Medulla oblongata (tissue), 1 donor: Measurements from ENCODE around the gene TCERG1L.

Experiments
- DNase-seq: peaks from one replicate; pipeline ENCODE4 v3.0.0-alpha.2; 2015; ENCODE audit errors: extremely low spot score

TCERG1L gene

GRCh38 chr10:131270461-131271190 lies 40.9 kb downstream of the TCERG1L start:
- DNase-seq: no peak

- no peak for DNase-seq
Observed at GRCh38 chr10:131269776-131270460, 41.6 kb downstream of the TCERG1L start.

- no peak for DNase-seq
Observed at GRCh38 chr10:131267814-131268095, 43.8 kb downstream of the TCERG1L start.

GRCh38 chr10:131266936-131267813 lies 44.3 kb downstream of the TCERG1L start:
- no peak for DNase-seq

- DNase-seq: no peak
Observed at GRCh38 chr10:131264110-131264788, 47.3 kb downstream of the TCERG1L start.

GRCh38 chr10:131261890-131262475 lies 49.5 kb downstream of the TCERG1L start:
- DNase-seq: no peak

GRCh38 chr10:131260452-131261211 lies 50.9 kb downstream of the TCERG1L start:
- no peak for DNase-seq

GRCh38 chr10:131260031-131260430 lies 51.5 kb downstream of the TCERG1L start:
- DNase-seq: no peak

- DNase-seq: no peak
Observed at GRCh38 chr10:131259535-131259934, 52.0 kb downstream of the TCERG1L start.

- DNase-seq: no peak
Observed at GRCh38 chr10:131258256-131258655, 53.3 kb downstream of the TCERG1L start.

GRCh38 chr10:131257027-131257426 lies 54.5 kb downstream of the TCERG1L start:
- no peak for DNase-seq

- no peak for DNase-seq
Observed at GRCh38 chr10:131254859-131255252, 56.7 kb downstream of the TCERG1L start.

GRCh38 chr10:131253931-131254858 lies 57.3 kb downstream of the TCERG1L start:
- no peak for DNase-seq

GRCh38 chr10:131252567-131253276 lies 58.8 kb downstream of the TCERG1L start:
- DNase-seq: no peak

- DNase-seq: no peak
Observed at GRCh38 chr10:131251146-131251541, 60.4 kb downstream of the TCERG1L start.

- DNase-seq: no peak
Observed at GRCh38 chr10:131250454-131251145, 60.9 kb downstream of the TCERG1L start.

- no peak for DNase-seq
Observed at GRCh38 chr10:131249955-131250344, 61.6 kb downstream of the TCERG1L start.

GRCh38 chr10:131249238-131249954 lies 62.1 kb downstream of the TCERG1L start:
- no peak for DNase-seq
